H1 (cell line): Measurements from ENCODE around the gene CEP44. TPM values are rescaled to one million over a fixed set of nuclear protein-coding genes. Genes with fewer than 3 reads are reported as not detected.

Experiments
- CTCF ChIA-PET: fragments of 300-600 bp; sonication (Branson Sonifier 250); formaldehyde crosslinking; loops from one replicate; lab custom pipeline; 2021; ENCODE audit not compliant: partially characterized antibody; lab: Charles Lee
- POLR2A ChIA-PET: fragments of 300-600 bp; sonication (Branson Sonifier 250); formaldehyde crosslinking; loops from one replicate; lab custom pipeline; 2021; ENCODE audit warnings: inconsistent platforms; ENCODE audit not compliant: partially characterized antibody; lab: Charles Lee
- DNase-seq, 2 experiments: peaks; one replicate each; pipeline versions ENCODE4 v3.0.0 to v3.0.0-alpha.2; 2010 to 2022; ENCODE audit warnings: low spot score in 2 of 2, low read depth in 1 of 2, mixed read lengths in 1 of 2
- FAIRE-seq: peaks from 2 replicates; lab custom pipeline; 2011; peaks lifted over from hg19 to GRCh38; lab: Jason Lieb, UNC
- H2AFZ ChIP-seq: 2 replicates; pipeline ENCODE4 v1.8.1; 2012; ENCODE audit warnings: low read length, inconsistent platforms
- H2AK5ac ChIP-seq: 2 replicates; pipeline ENCODE4 v1.6.1; 2013; ENCODE audit warnings: low read depth, low read length
- H2BK120ac ChIP-seq: replicated peaks from 2 replicates; pipeline ENCODE3; 2013; ENCODE audit warnings: low read depth, low read length, inconsistent platforms
- H2BK12ac ChIP-seq: 2 replicates; pipeline ENCODE4 v1.6.1; 2013; ENCODE audit warnings: low read depth, low read length
- H2BK15ac ChIP-seq: 2 replicates; pipeline ENCODE4 v1.6.1; 2013; ENCODE audit warnings: low read length
- H2BK20ac ChIP-seq: 2 replicates; pipeline ENCODE4 v1.6.1; 2013; ENCODE audit warnings: low read length
- H2BK5ac ChIP-seq: 2 replicates; pipeline ENCODE4 v1.6.1; 2013; ENCODE audit warnings: low read depth, low read length
- H3K14ac ChIP-seq: 2 replicates; pipeline ENCODE4 v1.6.1; 2013; ENCODE audit warnings: inconsistent platforms; ENCODE audit not compliant: insufficient read length
- H3K18ac ChIP-seq: 2 replicates; pipeline ENCODE4 v1.6.1; 2013; ENCODE audit warnings: low read length; ENCODE audit errors: extremely low read depth
- H3K23ac ChIP-seq: 2 replicates; pipeline ENCODE4 v1.6.1; 2013; ENCODE audit warnings: inconsistent platforms; ENCODE audit not compliant: insufficient read length
- H3K23me2 ChIP-seq: 2 replicates; pipeline ENCODE4 v1.6.1; 2013; ENCODE audit warnings: low read depth, low read length
- H3K27ac ChIP-seq: 2 replicates; pipeline ENCODE4 v1.6.1; 2011; ENCODE audit warnings: low read depth, low read length, inconsistent platforms
- H3K27me3 ChIP-seq, 4 experiments: replicated peaks in 1 of 4; 1 replicate in 1 of 4; 2 replicates in 3 of 4; pipeline versions ENCODE4 v1.6.1 to v1.8.1; 2011 to 2013; ENCODE audit warnings: low read length in 3 of 4, mild to moderate bottlenecking in 3 of 4, inconsistent platforms in 2 of 4, mixed read lengths in 2 of 4, moderate library complexity in 1 of 4; ENCODE audit not compliant: control insufficient read depth in 3 of 4, insufficient read depth in 3 of 4; ENCODE audit errors: extremely low read depth in 1 of 4
- H3K36me3 ChIP-seq, 4 experiments: 2 replicates each; pipeline versions ENCODE4 v1.6.1 to v1.8.1; 2011 to 2013; ENCODE audit warnings: mild to moderate bottlenecking in 4 of 4, low read length in 3 of 4, moderate library complexity in 2 of 4, control low read depth in 1 of 4, inconsistent platforms in 1 of 4; ENCODE audit not compliant: insufficient read depth in 4 of 4, control insufficient read depth in 2 of 4
- H3K4ac ChIP-seq: replicated peaks from 2 replicates; pipeline ENCODE3; 2013; ENCODE audit warnings: low read length, low read depth, mixed read lengths, inconsistent platforms; ENCODE audit not compliant: insufficient read length
- H3K4me1 ChIP-seq, 4 experiments: replicated peaks in 1 of 4; 1 replicate in 1 of 4; 2 replicates in 3 of 4; pipeline versions ENCODE4 v1.6.1 to v1.8.1; 2011 to 2013; ENCODE audit warnings: low read length in 3 of 4, inconsistent platforms in 2 of 4, mixed read lengths in 1 of 4; ENCODE audit not compliant: insufficient read depth in 4 of 4, control insufficient read depth in 3 of 4
- H3K4me2 ChIP-seq, 2 experiments: 2 replicates each; pipeline versions ENCODE4 v1.6.1 to v1.8.1; 2011 to 2013; ENCODE audit warnings: low read depth in 2 of 2, low read length in 2 of 2, control low read depth in 1 of 2, inconsistent platforms in 1 of 2, mild to moderate bottlenecking in 1 of 2; ENCODE audit not compliant: insufficient read depth in 1 of 2
- H3K4me3 ChIP-seq, 4 experiments: fragments of 200-600, 300-600 bp in 1 of 4; sonication (generic), shearing (Covaris generic), sonication (Bioruptor Twin) in 1 of 4; 2 replicates each; pipeline versions ENCODE4 v1.5.1 to v1.8.1; 2011 to 2016; ENCODE audit warnings: low read length in 4 of 4, low read depth in 3 of 4, control low read depth in 2 of 4, inconsistent platforms in 2 of 4, mild to moderate bottlenecking in 2 of 4, mixed read lengths in 1 of 4, moderate library complexity in 1 of 4; ENCODE audit not compliant: insufficient read depth in 2 of 4; ENCODE audit errors: extremely low read depth in 1 of 4
- H3K56ac ChIP-seq: replicated peaks from 2 replicates; pipeline ENCODE3; 2013; ENCODE audit warnings: low read depth, mild to moderate bottlenecking, mixed read lengths, low read length, inconsistent platforms; ENCODE audit not compliant: insufficient read length
- H3K79me1 ChIP-seq: 2 replicates; pipeline ENCODE4 v1.6.1; 2013; ENCODE audit warnings: low read depth, low read length, control low read depth
- H3K79me2 ChIP-seq, 2 experiments: 2 replicates each; pipeline versions ENCODE4 v1.6.1 to v1.8.1; 2012 to 2013; ENCODE audit warnings: low read length in 2 of 2, mild to moderate bottlenecking in 2 of 2, inconsistent platforms in 1 of 2; ENCODE audit not compliant: insufficient read depth in 2 of 2, control insufficient read depth in 1 of 2
- H3K9ac ChIP-seq, 4 experiments: replicated peaks in 1 of 4; 1 replicate in 1 of 4; 2 replicates in 3 of 4; pipeline versions ENCODE4 v1.6.1 to v1.8.1; 2011 to 2013; ENCODE audit warnings: low read depth in 3 of 4, low read length in 3 of 4, control low read depth in 2 of 4, mild to moderate bottlenecking in 2 of 4, moderate library complexity in 2 of 4, inconsistent platforms in 1 of 4; ENCODE audit errors: extremely low read depth in 1 of 4
- H3K9me3 ChIP-seq, 2 experiments: 2 replicates each; pipeline versions ENCODE4 v1.6.1 to v1.8.1; 2012 to 2013; ENCODE audit warnings: mild to moderate bottlenecking in 2 of 2, moderate library complexity in 2 of 2, control low read depth in 1 of 2, inconsistent platforms in 1 of 2, low read depth in 1 of 2, low read length in 1 of 2, mixed read lengths in 1 of 2; ENCODE audit not compliant: insufficient read depth in 2 of 2
- H4K20me1 ChIP-seq, 2 experiments: replicated peaks in 1 of 2; 2 replicates each; pipeline versions ENCODE3 to v1.8.1; 2011 to 2013; ENCODE audit warnings: inconsistent platforms in 2 of 2, low read length in 2 of 2, mild to moderate bottlenecking in 1 of 2; ENCODE audit not compliant: insufficient read depth in 2 of 2, control insufficient read depth in 1 of 2
- H4K5ac ChIP-seq: 2 replicates; pipeline ENCODE4 v1.6.1; 2013; ENCODE audit warnings: low read length, low read depth, mixed read lengths, inconsistent platforms; ENCODE audit not compliant: insufficient read length
- H4K8ac ChIP-seq: 2 replicates; pipeline ENCODE4 v1.8.0; 2013; ENCODE audit warnings: mild to moderate bottlenecking, moderate library complexity, low read length, inconsistent platforms; ENCODE audit not compliant: insufficient read depth; ENCODE audit errors: extremely low read depth
- H4K91ac ChIP-seq: replicated peaks from 2 replicates; pipeline ENCODE3; 2013; ENCODE audit warnings: low read length, mixed read lengths, inconsistent platforms; ENCODE audit not compliant: insufficient read length
- CBX8 ChIP-seq: fragments of 300-800, 300-1000 bp; sonication (generic); IDR thresholded peaks from 2 replicates; pipeline ENCODE4 v1.7.1; 2016; ENCODE audit warnings: low read depth, low read length, borderline replicate concordance
- CEBPB ChIP-seq: IDR thresholded peaks from 2 replicates; pipeline ENCODE4 v1.6.1; 2012; ENCODE audit warnings: low read depth, low read length
- CTBP2 ChIP-seq: IDR thresholded peaks from 2 replicates; pipeline ENCODE4 v1.7.0; 2011; ENCODE audit warnings: borderline replicate concordance, mild to moderate bottlenecking, moderate library complexity, mixed read lengths, low read length; ENCODE audit not compliant: insufficient read depth, insufficient read length
- EGR1 ChIP-seq: IDR thresholded peaks from 2 replicates; pipeline ENCODE4 v1.6.1; 2011; ENCODE audit warnings: low read depth, low read length, borderline replicate concordance
- GABPA ChIP-seq: IDR thresholded peaks from 2 replicates; pipeline ENCODE4 v1.6.1; 2011; ENCODE audit warnings: mild to moderate bottlenecking, low read length, moderate library complexity, borderline replicate concordance; ENCODE audit not compliant: insufficient read depth
- GTF2F1 ChIP-seq: IDR thresholded peaks from 2 replicates; pipeline ENCODE4 v1.6.1; 2012; ENCODE audit warnings: low read depth, low read length, improper control_type of control experiment, borderline replicate concordance
- RAD21 ChIP-seq, 2 experiments: IDR thresholded peaks in 1 of 2; conservative IDR thresholded peaks in 1 of 2; 2 replicates each; pipeline ENCODE4 v1.6.1; 2011; ENCODE audit warnings: low read depth in 2 of 2, low read length in 2 of 2, improper control_type of control experiment in 1 of 2, inconsistent platforms in 1 of 2, mild to moderate bottlenecking in 1 of 2, moderate library complexity in 1 of 2
- SIN3A ChIP-seq, 2 experiments: IDR thresholded peaks in 1 of 2; conservative IDR thresholded peaks in 1 of 2; 2 replicates each; pipeline ENCODE4 v1.6.1; 2011 to 2012; ENCODE audit warnings: low read length in 2 of 2, improper control_type of control experiment in 1 of 2, low read depth in 1 of 2, mild to moderate bottlenecking in 1 of 2
- SP1 ChIP-seq: IDR thresholded peaks from 2 replicates; pipeline ENCODE4 v1.6.1; 2011; ENCODE audit warnings: low read depth, low read length
- TAF7 ChIP-seq: optimal IDR thresholded peaks from 2 replicates; pipeline ENCODE3; 2011; ENCODE audit warnings: low read depth, mild to moderate bottlenecking, inconsistent platforms, low read length, moderate library complexity, borderline replicate concordance
- ZNF274 ChIP-seq: IDR thresholded peaks from 2 replicates; pipeline ENCODE4 v1.7.0; 2012; ENCODE audit warnings: low read length, borderline replicate concordance; ENCODE audit errors: extremely low read depth
- WGBS, 2 experiments: shearing (Covaris generic) in 1 of 2; methylation state at CpG; one replicate each; pipeline versions ENCODE4 v1.1.6 to v1.1.7; 2013 to 2015; ENCODE audit warnings: low lambda C conversion rate in 2 of 2, mixed read lengths in 2 of 2, inconsistent platforms in 1 of 2, low coverage in 1 of 2, missing lambda C conversion rate in 1 of 2; ENCODE audit not compliant: insufficient replicate concordance in 2 of 2, insufficient coverage in 1 of 2, insufficient read length in 1 of 2; ENCODE audit errors: extremely low coverage in 1 of 2, missing lambda C conversion rate in 1 of 2; 5-methylcytosine and 5-hydroxymethylcytosine counted together
- polyA plus RNA-seq, 7 experiments: library from polyadenylated mRNA; depleted of rRNA in 3 of 7; stranded (reverse) in 5 of 7; unstranded in 2 of 7; fragments of >200 nt in 5 of 7; fragments of 200-250 nt in 2 of 7; gene quantifications; 1 replicate in 5 of 7; 2 replicates in 1 of 7; 4 replicates in 1 of 7; pipeline versions ENCODE4 v1.2.1 to v1.2.3, GENCODE V29; 2011 to 2013; ENCODE audit warnings: missing spikeins in 2 of 7, mixed read lengths in 2 of 7
- total RNA-seq: library from RNA; stranded (reverse); fragmentation: NEBNext Ultra II Directional; extraction: Animal tissue kit (Norgen Biotek cat#: 25700); gene quantifications from 2 replicates; pipeline ENCODE4 v1.2.1, GENCODE V29; 2021
- TF ChIP-seq, protein P1 (sequence below): IDR thresholded peaks from 2 replicates; pipeline ENCODE4 v1.6.1; 2012; ENCODE audit warnings: low read length, inconsistent platforms

Gene CEP44
- total and polyA plus RNA-seq, 2 of the 8 experiments (the other 6 are each of a cell fraction or from before 2014, with no cell fraction given): 3.4 to 17.1 TPM

- no peaks in the 10 kb centered on the region for H3K9me3 ChIP-seq
- H2BK20ac ChIP-seq: no peak overlapping the region
- no peak overlapping the region for H3K27ac ChIP-seq
- 74% methylated on average over 4 of the region's 4 CpGs; no CpG with 5 or more reads in 1 of the 2 experiments for WGBS, 2 experiments
- H2AK5ac ChIP-seq: no peak overlapping the region
- no peak overlapping the region for H3K23ac ChIP-seq
- H4K91ac ChIP-seq: no peak overlapping the region
- no peaks in the 10 kb centered on the region for H3K79me1 ChIP-seq
- ChIA-PET CTCF (no interaction called here), POLR2A (no interaction called here)
- no peaks in the 10 kb centered on the region; the same call in 1 of the 2 replicates for H3K23me2 ChIP-seq
- TF ChIP-seq ZNF274 (no peak), GABPA (no peak), SIN3A (conservative IDR thresholded peaks at IDR 0.05 in 1 of 2, IDR thresholded peaks at IDR 0.05 in 1 of 2; ENCODE audit: low read depth in 1 of 2, low read length in 2 of 2) (no peak), EGR1 (no peak), SP1 (no peak), CTBP2 (no peak), TAF7 (no peak), CEBPB (no peak), CBX8 (no peak), RAD21 (IDR thresholded peaks at IDR 0.05 in 1 of 2, conservative IDR thresholded peaks at IDR 0.05 in 1 of 2; ENCODE audit: low read depth in 2 of 2, low read length in 2 of 2) (no peak), GTF2F1 (no peak)
- TF ChIP-seq, protein P1, sequence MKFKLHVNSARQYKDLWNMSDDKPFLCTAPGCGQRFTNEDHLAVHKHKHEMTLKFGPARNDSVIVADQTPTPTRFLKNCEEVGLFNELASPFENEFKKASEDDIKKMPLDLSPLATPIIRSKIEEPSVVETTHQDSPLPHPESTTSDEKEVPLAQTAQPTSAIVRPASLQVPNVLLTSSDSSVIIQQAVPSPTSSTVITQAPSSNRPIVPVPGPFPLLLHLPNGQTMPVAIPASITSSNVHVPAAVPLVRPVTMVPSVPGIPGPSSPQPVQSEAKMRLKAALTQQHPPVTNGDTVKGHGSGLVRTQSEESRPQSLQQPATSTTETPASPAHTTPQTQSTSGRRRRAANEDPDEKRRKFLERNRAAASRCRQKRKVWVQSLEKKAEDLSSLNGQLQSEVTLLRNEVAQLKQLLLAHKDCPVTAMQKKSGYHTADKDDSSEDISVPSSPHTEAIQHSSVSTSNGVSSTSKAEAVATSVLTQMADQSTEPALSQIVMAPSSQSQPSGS: no peak
- H3K27me3 ChIP-seq: no peaks in the 10 kb centered on the region
- H2BK120ac ChIP-seq: no peak overlapping the region
- no peak overlapping the region for H4K8ac ChIP-seq
- H2BK15ac ChIP-seq: no peak overlapping the region
- no peak overlapping the region for H3K56ac ChIP-seq
- H2BK5ac ChIP-seq: no peak overlapping the region
- H3K9ac ChIP-seq: no peak overlapping the region
- no peak overlapping the region for H2AFZ ChIP-seq
- no peak overlapping the region for H3K18ac ChIP-seq
- FAIRE-seq (no peak), DNase-seq (no peak)
- no peak overlapping the region for H3K14ac ChIP-seq
- H3K4me1 ChIP-seq: no peaks in the 10 kb centered on the region
- H2BK12ac ChIP-seq: no peak overlapping the region
- H4K5ac ChIP-seq: no peak overlapping the region
- H4K20me1 ChIP-seq: no peaks in the 10 kb centered on the region
- H3K36me3 ChIP-seq: no peaks in the 10 kb centered on the region
- H3K4me2 ChIP-seq: no peak overlapping the region
- no peak overlapping the region for H3K4ac ChIP-seq
- H3K4me3 ChIP-seq: no peak overlapping the region
- no peaks in the 10 kb centered on the region for H3K79me2 ChIP-seq
Measured at GRCh38 chr4:174357321-174357720, 73.6 kb downstream of the CEP44 start.
